Measurements from ENCODE around the gene SMARCD3.

The SMARCD3 gene

GRCh38 chr7:151238190-151238810 is 10.2 kb downstream of the SMARCD3 start:
- DNase-seq (ENCODE audit: low read depth) = no peak
- no peak for TF ChIP-seq CTCF (conservative IDR thresholded peaks at IDR 0.05; ENCODE audit: control insufficient read depth, insufficient read depth, low read depth, low read length)
- no peak overlapping the region for H3K4me3 ChIP-seq (ENCODE audit: control insufficient read depth, low read depth, low read length)

- no peak for DNase-seq (ENCODE audit: low read depth)
- TF ChIP-seq CTCF (conservative IDR thresholded peaks at IDR 0.05; ENCODE audit: control insufficient read depth, insufficient read depth, low read depth, low read length) = no peak
These were observed 11.0 kb downstream of the SMARCD3 start for GRCh38 chr7:151237244-151238189.

GRCh38 chr7:151236406-151236805 is 12.1 kb downstream of the SMARCD3 start:
- DNase-seq (ENCODE audit: low read depth) = no peak

More at GRCh38 chr7:151237244-151238189, 11.0 kb downstream of the SMARCD3 start:
- H3K4me3 ChIP-seq (ENCODE audit: control insufficient read depth, low read depth, low read length) = no peak overlapping the region

GRCh38 chr7:151235091-151235787 is 13.3 kb downstream of the SMARCD3 start:
- no peak overlapping the region for H3K4me3 ChIP-seq (ENCODE audit: control insufficient read depth, low read depth, low read length)
- no peak for DNase-seq (ENCODE audit: low read depth)
- TF ChIP-seq CTCF (conservative IDR thresholded peaks at IDR 0.05; ENCODE audit: control insufficient read depth, insufficient read depth, low read depth, low read length) = no peak

More at GRCh38 chr7:151236406-151236805, 12.1 kb downstream of the SMARCD3 start:
- TF ChIP-seq CTCF (conservative IDR thresholded peaks at IDR 0.05; ENCODE audit: control insufficient read depth, insufficient read depth, low read depth, low read length) = no peak
- H3K4me3 ChIP-seq (ENCODE audit: control insufficient read depth, low read depth, low read length) = no peak overlapping the region

GRCh38 chr7:151233804-151234203 is 14.7 kb downstream of the SMARCD3 start:
- peak overlapping the region; percentile 92 for H3K4me3 ChIP-seq (ENCODE audit: control insufficient read depth, low read depth, low read length)
- DNase-seq (ENCODE audit: low read depth) = no peak
- no peak for TF ChIP-seq CTCF (conservative IDR thresholded peaks at IDR 0.05; ENCODE audit: control insufficient read depth, insufficient read depth, low read depth, low read length)

GRCh38 chr7:151232917-151233701 is 15.4 kb downstream of the SMARCD3 start:
- peak overlapping the region; percentile 92 for H3K4me3 ChIP-seq (ENCODE audit: control insufficient read depth, low read depth, low read length)
- TF ChIP-seq CTCF (conservative IDR thresholded peaks at IDR 0.05; ENCODE audit: control insufficient read depth, insufficient read depth, low read depth, low read length) = no peak
- DNase-seq (ENCODE audit: low read depth) = peak; percentile 87

Measured in fibroblast of mammary gland (primary cell).